ENCODE results near the gene ATPAF1.

ATPAF1 gene

GRCh38 chr1:46639547-46639946 is 28.6 kb downstream of the ATPAF1 start:
- no peak for TF ChIP-seq CTCF (IDR thresholded peaks at IDR 0.05)

- TF ChIP-seq CTCF (IDR thresholded peaks at IDR 0.05) = no peak
Observed at GRCh38 chr1:46638921-46639320, 29.2 kb downstream of the ATPAF1 start.

GRCh38 chr1:46637444-46638083 is 30.6 kb downstream of the ATPAF1 start:
- no peak for TF ChIP-seq CTCF (IDR thresholded peaks at IDR 0.05)

- no peak for TF ChIP-seq CTCF (IDR thresholded peaks at IDR 0.05)
Observed at GRCh38 chr1:46635205-46635604, 33.0 kb downstream of the ATPAF1 start.

- TF ChIP-seq CTCF (IDR thresholded peaks at IDR 0.05) = no peak
Observed at GRCh38 chr1:46630719-46631118, 37.4 kb downstream of the ATPAF1 start.

- no peak for TF ChIP-seq CTCF (IDR thresholded peaks at IDR 0.05)
Observed at GRCh38 chr1:46623743-46624644, 44.2 kb downstream of the ATPAF1 start.

GRCh38 chr1:46622344-46622743 is 45.8 kb downstream of the ATPAF1 start:
- TF ChIP-seq CTCF (IDR thresholded peaks at IDR 0.05) = peak; percentile 70

Data from LNCAP (cell line).